DND-41 (cell line): Measurements from ENCODE around the gene NPHS2.

Experiments used
- ATAC-seq: fragments of 200-7000 bp; cut with Tn5 transposase; 3 replicates; pipeline ENCODE4 v1.9.1; 2021; ENCODE audit warnings: low read depth; ENCODE audit not compliant: insufficient read depth
- DNase-seq: peaks from one replicate; pipeline ENCODE4 v3.0.0-alpha.2; 2020
- H2AFZ ChIP-seq: 2 replicates; pipeline ENCODE4 v1.6.0; 2012; ENCODE audit warnings: low read depth, low read length
- H3K27ac ChIP-seq: 2 replicates; pipeline ENCODE4 v1.5.1; 2012; ENCODE audit warnings: low read length, inconsistent platforms
- H3K27me3 ChIP-seq: fragments of 200-600 bp; sonication (generic); 2 replicates; pipeline ENCODE4 v1.6.0; 2012; ENCODE audit warnings: low read length, mild to moderate bottlenecking, inconsistent platforms; ENCODE audit not compliant: insufficient read depth, poor library complexity
- H3K36me3 ChIP-seq: 2 replicates; pipeline ENCODE4 v1.5.1; 2012; ENCODE audit warnings: low read length, inconsistent platforms; ENCODE audit not compliant: insufficient read depth
- H3K4me1 ChIP-seq: 2 replicates; pipeline ENCODE4 v1.5.1; 2012; ENCODE audit warnings: mild to moderate bottlenecking, low read length; ENCODE audit not compliant: insufficient read depth
- H3K4me2 ChIP-seq: 2 replicates; pipeline ENCODE4 v1.6.0; 2012; ENCODE audit warnings: mild to moderate bottlenecking, moderate library complexity, low read length, inconsistent platforms; ENCODE audit not compliant: insufficient read depth
- H3K4me3 ChIP-seq, 2 experiments: fragments of 200-600 bp in 1 of 2; shearing (Covaris generic) in 1 of 2; 2 replicates each; pipeline ENCODE4 v1.5.1; 2012 to 2016; ENCODE audit warnings: inconsistent platforms in 2 of 2, low read length in 2 of 2, mild to moderate bottlenecking in 2 of 2, low read depth in 1 of 2, moderate library complexity in 1 of 2
- H3K79me2 ChIP-seq: 2 replicates; pipeline ENCODE4 v1.6.0; 2012; ENCODE audit warnings: low read length, inconsistent platforms; ENCODE audit not compliant: insufficient read depth
- H3K9ac ChIP-seq: 2 replicates; pipeline ENCODE4 v1.6.0; 2012; ENCODE audit warnings: low read depth, mild to moderate bottlenecking, inconsistent platforms, low read length, moderate library complexity
- H3K9me3 ChIP-seq: 2 replicates; pipeline ENCODE4 v1.5.1; 2012; ENCODE audit warnings: low read length, moderate library complexity, mild to moderate bottlenecking, inconsistent platforms; ENCODE audit not compliant: insufficient read depth, severe bottlenecking
- H4K20me1 ChIP-seq: 2 replicates; pipeline ENCODE4 v1.6.0; 2012; ENCODE audit warnings: low read length; ENCODE audit not compliant: insufficient read depth
- CTCF ChIP-seq: IDR thresholded peaks from 2 replicates; pipeline ENCODE4 v1.5.1; 2012; ENCODE audit warnings: borderline replicate concordance, low read length, moderate library complexity, mild to moderate bottlenecking; ENCODE audit not compliant: poor library complexity, severe bottlenecking; ENCODE audit errors: extremely low read depth
- EZH2 ChIP-seq: IDR thresholded peaks from 3 replicates; pipeline ENCODE4 v1.6.1; 2012; ENCODE audit warnings: borderline replicate concordance, low read depth, mild to moderate bottlenecking, moderate library complexity, low read length, inconsistent platforms; ENCODE audit not compliant: severe bottlenecking

NPHS2 gene

GRCh38 chr1:179587336-179587735 lies 11.6 kb upstream of the NPHS2 start:
- no peaks in the 10 kb centered on the region for H4K20me1 ChIP-seq
- H3K27ac ChIP-seq = no peak overlapping the region
- H3K4me2 ChIP-seq = no peak overlapping the region
- H3K27me3 ChIP-seq = no peaks in the 10 kb centered on the region
- no peaks in the 10 kb centered on the region for H3K9me3 ChIP-seq
- no peak overlapping the region for H3K9ac ChIP-seq
- no peaks in the 10 kb centered on the region for H3K79me2 ChIP-seq
- no peak for TF ChIP-seq EZH2
- no peak for TF ChIP-seq CTCF
- no peak for ATAC-seq
- no peak overlapping the region for H3K4me3 ChIP-seq
- no peaks in the 10 kb centered on the region for H3K36me3 ChIP-seq
- H3K4me1 ChIP-seq = no peaks in the 10 kb centered on the region
- DNase-seq = no peak
- H2AFZ ChIP-seq = no peak overlapping the region

GRCh38 chr1:179586107-179586823 lies 10.5 kb upstream of the NPHS2 start:
- no peaks in the 10 kb centered on the region for H3K27me3 ChIP-seq
- H3K9ac ChIP-seq = no peak overlapping the region
- H4K20me1 ChIP-seq = no peaks in the 10 kb centered on the region
- no peak overlapping the region for H3K4me2 ChIP-seq
- ATAC-seq = no peak
- no peak for DNase-seq
- H3K9me3 ChIP-seq = no peaks in the 10 kb centered on the region
- H3K36me3 ChIP-seq = no peaks in the 10 kb centered on the region
- no peak overlapping the region for H2AFZ ChIP-seq
- no peak overlapping the region for H3K4me3 ChIP-seq
- H3K4me1 ChIP-seq = no peaks in the 10 kb centered on the region
- H3K27ac ChIP-seq = no peak overlapping the region
- TF ChIP-seq EZH2 = no peak
- no peak for TF ChIP-seq CTCF
- no peaks in the 10 kb centered on the region for H3K79me2 ChIP-seq

GRCh38 chr1:179583771-179584320 lies 8.1 kb upstream of the NPHS2 start:
- H3K4me2 ChIP-seq = no peak overlapping the region
- no peaks in the 10 kb centered on the region for H3K79me2 ChIP-seq
- no peaks in the 10 kb centered on the region for H3K27me3 ChIP-seq
- TF ChIP-seq CTCF (no peak), EZH2 (no peak)
- no peaks in the 10 kb centered on the region for H3K9me3 ChIP-seq
- no peak overlapping the region for H3K27ac ChIP-seq
- no peak overlapping the region for H3K9ac ChIP-seq
- H3K4me1 ChIP-seq = no peaks in the 10 kb centered on the region
- no peaks in the 10 kb centered on the region for H3K36me3 ChIP-seq
- no peak overlapping the region for H3K4me3 ChIP-seq
- no peak overlapping the region for H2AFZ ChIP-seq
- ATAC-seq (no peak), DNase-seq (no peak)
- H4K20me1 ChIP-seq = no peaks in the 10 kb centered on the region
